ENCODE measurements around the gene ARSG. TPM values are rescaled to one million over a fixed set of nuclear protein-coding genes. Genes with fewer than 3 reads are reported as not detected.

ARSG gene
- polyA plus RNA-seq, 2 of the 4 experiments (the other 2 are of a cell fraction), result 0.57 to 1.7 TPM

DNA sequence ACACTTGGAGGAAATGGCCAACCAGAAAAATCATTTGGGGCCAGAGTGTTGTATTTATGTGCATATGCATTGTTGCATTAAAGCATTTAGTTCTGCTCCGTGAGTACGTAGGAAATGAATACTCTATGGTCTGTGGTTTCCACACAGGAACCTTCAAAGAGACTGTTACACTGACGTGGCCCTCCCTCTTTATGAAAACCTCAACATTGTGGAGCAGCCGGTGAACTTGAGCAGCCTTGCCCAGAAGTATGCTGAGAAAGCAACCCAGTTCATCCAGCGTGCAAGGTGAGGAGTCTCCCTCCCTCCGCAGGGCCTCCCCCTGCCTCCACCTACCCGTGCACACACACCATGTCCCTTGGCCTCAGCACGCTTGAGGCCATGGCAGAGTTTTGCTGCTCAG, 65.2 kb downstream of the ARSG start:
- Histone ChIP-seq H3K27ac (no peak overlapping the region; a peak in 1 of 6 replicates), H3K4me1 (peaks cover 14% of the 10 kb centered on the region), H3K4me2 (no peak overlapping the region), H3K4me3 (no peak overlapping the region), H3K9me3 (no peaks in the 10 kb centered on the region)
- DNase-seq (ENCODE audit: low read depth in 1 of 2, low spot score in 1 of 2) (no peak), ATAC-seq (no peak), FAIRE-seq (no peak)
- 70% methylated on average over 8 of the region's 8 CpGs for WGBS (ENCODE audit: missing lambda C conversion rate)
- TF ChIP-seq ZNF302 (CRISPR knock-in tag; IDR thresholded peaks at IDR 0.05) (no peak), HES2 (IDR thresholded peaks at IDR 0.05) (no peak)
- POLR2A ChIA-PET, result no interaction called here
- CTCF ChIA-PET, result interaction anchor here (0.8 to 2.2 kb wide), 5 partner anchors 20 to 75 kb away, joined by 3 to 14 read pairs (median 4); no protein-coding TSS in a partner anchor

DNA sequence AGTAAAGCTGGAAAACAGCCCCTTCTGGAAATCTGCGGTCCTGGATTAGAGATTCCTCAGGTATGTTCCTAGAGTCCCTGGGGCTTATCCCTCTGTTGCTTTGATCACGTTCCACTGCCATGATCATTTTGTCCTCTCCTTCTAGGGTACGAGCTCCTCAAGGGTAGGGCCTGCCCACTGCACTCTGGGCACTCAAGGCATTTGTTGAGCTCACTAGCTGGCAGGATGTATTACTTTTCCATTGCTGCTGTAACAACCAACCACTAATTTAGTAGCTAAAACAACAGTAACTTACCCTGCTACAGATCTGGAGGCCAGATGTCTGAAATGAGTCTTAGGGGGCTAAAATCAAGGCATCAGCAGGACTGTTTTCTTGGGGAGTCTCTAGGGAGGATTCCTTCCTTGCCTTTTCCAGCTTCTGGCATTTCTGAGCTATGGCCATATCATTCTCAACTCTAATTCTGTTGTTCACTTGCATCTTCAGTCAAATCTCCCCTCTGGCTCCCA, 65.7 kb downstream of the ARSG start:
- no peaks in the 10 kb centered on the region for H3K9me3 ChIP-seq
- ChIA-PET POLR2A (no interaction called here), CTCF (interaction anchor here (0.6 to 2.2 kb wide), 9 partner anchors 18 to 665 kb away, joined by 3 to 14 read pairs (median 4); no protein-coding TSS in a partner anchor)
- FAIRE-seq (no peak), ATAC-seq (no peak), DNase-seq (ENCODE audit: low read depth in 1 of 2, low spot score in 1 of 2) (no peak)
- no peak for TF ChIP-seq SMC3 (IDR thresholded peaks at IDR 0.05)
- no peak for TF ChIP-seq MAFK (IDR thresholded peaks at IDR 0.05; ENCODE audit: partially characterized antibody)
- TF ChIP-seq CHD4 (IDR thresholded peaks at IDR 0.05; ENCODE audit: borderline replicate concordance), result no peak
- TF ChIP-seq CBX2 (IDR thresholded peaks at IDR 0.05; ENCODE audit: borderline replicate concordance, low read depth), result no peak
- TF ChIP-seq, protein P1, sequence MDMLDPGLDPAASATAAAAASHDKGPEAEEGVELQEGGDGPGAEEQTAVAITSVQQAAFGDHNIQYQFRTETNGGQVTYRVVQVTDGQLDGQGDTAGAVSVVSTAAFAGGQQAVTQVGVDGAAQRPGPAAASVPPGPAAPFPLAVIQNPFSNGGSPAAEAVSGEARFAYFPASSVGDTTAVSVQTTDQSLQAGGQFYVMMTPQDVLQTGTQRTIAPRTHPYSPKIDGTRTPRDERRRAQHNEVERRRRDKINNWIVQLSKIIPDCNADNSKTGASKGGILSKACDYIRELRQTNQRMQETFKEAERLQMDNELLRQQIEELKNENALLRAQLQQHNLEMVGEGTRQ (IDR thresholded peaks at IDR 0.05), result no peak
- TF ChIP-seq CHD2 (IDR thresholded peaks at IDR 0.05; ENCODE audit: low read length, partially characterized antibody), result no peak
- TF ChIP-seq HEYL (CRISPR knock-in tag; IDR thresholded peaks at IDR 0.05), result no peak
- no peak overlapping the region for H3K4me2 ChIP-seq
- peaks cover 14% of the 10 kb centered on the region for H3K4me1 ChIP-seq
- no peak overlapping the region for H3K4me3 ChIP-seq
- 70% methylated on average over 3 of the region's 3 CpGs for WGBS (ENCODE audit: missing lambda C conversion rate)
- H3K27ac ChIP-seq, result no peak overlapping the region; a peak in 1 of 6 replicates

- 85% methylated on average over 4 of the region's 4 CpGs for WGBS (ENCODE audit: missing lambda C conversion rate)
- H3K27ac ChIP-seq, result no peak overlapping the region; a peak in 1 of 6 replicates
- ChIA-PET CTCF (interaction anchor here (0.7 to 2.2 kb wide), 4 partner anchors 15 to 74 kb away, joined by 3 to 14 read pairs (median 4); no protein-coding TSS in a partner anchor), POLR2A (no interaction called here)
- no peak for TF ChIP-seq EHMT2 (IDR thresholded peaks at IDR 0.05; ENCODE audit: low read depth)
- no peak for TF ChIP-seq ZNF302 (CRISPR knock-in tag; IDR thresholded peaks at IDR 0.05)
- no peak for TF ChIP-seq ZC3H11A (IDR thresholded peaks at IDR 0.05)
- no peak for TF ChIP-seq EHF (CRISPR knock-in tag; IDR thresholded peaks at IDR 0.05)
- TF ChIP-seq HOXB5 (CRISPR knock-in tag; IDR thresholded peaks at IDR 0.05), result no peak
- TF ChIP-seq HOXA7 (CRISPR knock-in tag; IDR thresholded peaks at IDR 0.05), result no peak
- TF ChIP-seq, protein P1 (IDR thresholded peaks at IDR 0.05), result no peak
- no peak for TF ChIP-seq RAD21 (conservative IDR thresholded peaks at IDR 0.05 in 1 of 2, IDR thresholded peaks at IDR 0.05 in 1 of 2)
- no peak for TF ChIP-seq HDAC2 (IDR thresholded peaks at IDR 0.05)
- no peak for TF ChIP-seq CHD4 (IDR thresholded peaks at IDR 0.05; ENCODE audit: borderline replicate concordance)
- no peak for TF ChIP-seq NR3C1 (IDR thresholded peaks at IDR 0.05)
- TF ChIP-seq MAX (IDR thresholded peaks at IDR 0.05), result no peak
- TF ChIP-seq HEYL (CRISPR knock-in tag; IDR thresholded peaks at IDR 0.05), result no peak
- no peak for TF ChIP-seq NFE2L2 (conservative IDR thresholded peaks at IDR 0.05; ENCODE audit: low read length)
- H3K9me3 ChIP-seq, result no peaks in the 10 kb centered on the region
- FAIRE-seq (no peak), ATAC-seq (no peak), DNase-seq (ENCODE audit: low read depth in 1 of 2, low spot score in 1 of 2) (no peak)
- H3K4me3 ChIP-seq, result no peak overlapping the region
- H3K4me1 ChIP-seq, result peaks cover 14% of the 10 kb centered on the region
- no peak overlapping the region for H3K4me2 ChIP-seq
Observed at GRCh38 chr17:68357886-68358285, 66.6 kb downstream of the ARSG start.
